Measurements from ENCODE around the gene TNNT3.

TNNT3 gene

GRCh38 chr11:1958367-1958766 is 38.9 kb downstream of the TNNT3 start:
- DNase-seq (ENCODE audit: low read depth) = no peak

DNA sequence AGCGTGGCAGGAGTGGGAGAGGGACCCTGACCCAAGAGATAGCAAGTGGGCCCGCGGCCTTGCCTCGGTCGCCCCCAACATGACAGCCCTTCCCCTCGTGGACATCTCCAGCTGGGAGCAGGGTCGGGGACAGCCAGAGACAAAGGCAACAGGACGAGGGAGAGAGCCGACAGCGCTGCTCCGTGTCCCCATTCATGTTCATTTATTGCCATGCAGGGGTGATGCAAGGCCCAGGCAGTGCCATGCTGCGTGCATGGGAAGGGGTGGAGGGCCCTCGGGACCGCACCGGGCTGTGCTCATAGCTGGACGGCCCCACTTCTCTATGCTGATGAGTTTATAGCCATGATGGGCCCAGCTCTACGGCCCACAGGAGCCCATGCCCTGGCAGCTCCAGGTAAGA is 40.3 kb downstream of the TNNT3 start:
- DNase-seq (ENCODE audit: low read depth) = no peak

DNA sequence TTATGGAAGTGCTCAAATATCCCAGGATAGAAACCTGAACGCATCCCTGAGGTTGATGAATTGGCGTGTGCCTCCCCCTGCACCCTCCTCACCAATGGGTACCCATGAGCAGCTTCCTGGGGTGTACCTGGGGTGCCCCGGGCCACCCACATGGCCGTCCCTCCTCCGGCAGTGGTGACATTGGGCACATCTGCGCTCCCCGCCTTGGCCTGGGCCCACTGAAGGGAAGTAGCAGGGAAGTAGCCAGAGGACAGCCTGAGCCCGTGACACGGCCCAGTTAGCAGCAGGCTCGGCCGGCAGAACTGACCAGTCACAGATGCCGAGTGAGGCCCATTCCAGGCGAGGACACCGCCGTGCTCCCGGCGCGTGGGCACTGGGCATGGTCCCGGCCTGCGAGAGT is 44.4 kb downstream of the TNNT3 start:
- DNase-seq (ENCODE audit: low read depth) = no peak

GRCh38 chr11:1964348-1964747 is 44.8 kb downstream of the TNNT3 start:
- no peak for DNase-seq (ENCODE audit: low read depth)

DNA sequence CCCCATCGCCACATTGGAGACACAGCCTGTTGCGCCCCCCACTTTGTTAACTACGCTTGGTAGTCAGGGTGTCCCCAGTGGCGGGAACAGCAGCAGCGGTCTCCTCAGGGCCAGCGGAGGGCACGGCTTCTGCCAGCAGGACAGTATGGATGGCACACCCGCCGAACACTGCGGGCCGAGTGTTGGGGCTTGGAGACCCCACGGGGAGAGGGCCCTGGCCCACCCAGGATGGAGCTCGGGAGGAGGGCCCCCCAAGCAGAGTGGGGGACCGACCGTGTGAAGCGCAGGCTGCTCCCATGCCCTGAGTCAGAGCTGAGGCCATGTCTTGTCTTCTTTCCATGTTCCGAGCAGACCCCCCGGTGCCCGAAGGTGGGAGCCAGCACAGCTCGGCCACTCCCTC is 45.5 kb downstream of the TNNT3 start:
- DNase-seq (ENCODE audit: low read depth) = no peak

DNA sequence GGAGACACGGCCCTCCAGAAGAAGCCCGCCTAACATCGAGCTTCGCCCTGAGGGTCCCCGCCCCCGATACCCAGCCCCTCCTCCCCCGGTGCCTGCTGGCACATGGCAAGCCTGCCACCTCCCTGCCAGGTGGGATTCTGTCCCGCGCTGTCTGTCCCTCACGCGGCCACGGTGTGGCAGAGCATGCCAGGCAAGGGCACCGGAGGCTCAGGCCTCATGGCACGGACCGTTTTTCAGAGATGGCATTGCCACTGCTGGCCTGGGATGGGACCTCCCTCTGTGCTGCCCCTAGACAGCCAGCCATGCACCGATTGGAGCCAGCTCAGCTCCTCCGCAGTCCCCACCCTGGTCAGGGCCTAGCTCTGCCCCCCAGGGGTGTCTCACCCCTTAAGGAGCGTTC is 47.0 kb downstream of the TNNT3 start:
- DNase-seq (ENCODE audit: low read depth) = no peak

- no peak for DNase-seq (ENCODE audit: low read depth)
These were observed 48.2 kb downstream of the TNNT3 start for GRCh38 chr11:1967641-1968225.

DNA sequence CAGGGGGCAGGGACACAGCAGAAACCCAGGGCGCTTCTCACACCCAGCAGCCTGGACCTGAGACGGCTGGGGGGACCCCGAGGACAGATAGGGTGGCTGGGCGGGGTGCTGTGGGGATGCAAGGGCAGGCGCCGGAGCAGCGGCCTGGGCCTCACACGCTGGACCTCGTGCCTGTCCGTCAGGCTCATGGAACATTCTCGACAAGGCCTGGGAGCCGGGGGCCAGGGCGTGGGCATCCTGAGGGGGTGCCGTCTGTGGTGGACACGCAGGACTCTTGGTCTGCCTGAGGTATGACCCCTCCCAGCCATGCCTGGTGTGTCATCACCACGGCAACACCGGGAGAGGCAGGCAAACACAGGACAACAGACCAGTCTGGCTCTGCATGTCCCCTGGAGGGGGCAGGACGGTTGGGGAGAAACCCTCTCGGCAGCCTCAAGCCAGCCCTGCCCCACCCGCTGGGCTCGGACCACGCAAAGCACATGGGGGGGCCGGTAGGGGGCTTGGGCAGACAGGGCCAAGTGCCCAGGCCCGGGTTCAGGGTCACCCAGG is 49.0 kb downstream of the TNNT3 start:
- DNase-seq (ENCODE audit: low read depth) = no peak

DNA sequence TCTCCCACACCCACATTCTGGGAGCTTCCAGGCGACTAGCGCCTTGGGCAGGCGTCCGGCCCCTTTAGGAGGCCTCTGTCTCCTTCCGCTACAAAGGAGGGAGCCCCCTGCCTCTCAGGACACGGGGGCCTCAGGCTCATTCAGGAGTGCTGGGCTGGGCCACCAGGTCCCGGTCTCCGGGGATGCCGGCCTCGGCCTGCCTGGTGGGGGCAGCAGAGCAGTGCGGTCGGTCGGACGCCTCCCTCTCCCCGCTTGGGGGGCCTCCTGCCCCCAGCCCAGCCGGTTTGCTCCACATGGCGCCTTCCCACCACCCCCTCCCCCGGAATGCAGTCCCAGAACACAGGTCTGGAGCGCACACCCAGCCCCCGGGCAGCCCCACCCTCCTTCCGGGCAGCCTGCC is 49.5 kb downstream of the TNNT3 start:
- DNase-seq (ENCODE audit: low read depth) = no peak

DNA sequence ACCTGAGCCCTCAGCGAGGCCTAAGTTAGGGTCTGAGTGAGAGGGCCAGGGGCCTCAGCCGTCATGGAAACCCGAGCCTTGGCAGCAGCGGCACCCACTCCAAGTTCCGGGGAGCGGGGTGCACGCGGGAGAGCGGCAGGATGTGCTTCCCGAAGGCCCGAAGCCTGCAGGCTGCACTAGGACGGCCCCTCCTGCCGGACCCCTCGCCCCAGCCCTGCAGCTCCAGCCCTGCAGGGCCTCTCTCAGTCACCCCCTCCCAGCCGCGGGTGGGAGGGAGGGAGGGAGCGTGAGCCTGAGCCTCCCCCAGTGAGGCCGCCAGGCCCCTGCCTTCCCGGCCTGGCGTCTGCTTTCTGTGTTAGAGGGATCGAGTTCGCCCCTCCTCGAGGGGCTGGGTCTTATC is 50.3 kb downstream of the TNNT3 start:
- no peak for DNase-seq (ENCODE audit: low read depth)

- no peak for DNase-seq (ENCODE audit: low read depth)
These were observed 51.5 kb downstream of the TNNT3 start for GRCh38 chr11:1970956-1971355.

GRCh38 chr11:1975185-1975584 is 55.7 kb downstream of the TNNT3 start:
- no peak for DNase-seq (ENCODE audit: low read depth)

DNA sequence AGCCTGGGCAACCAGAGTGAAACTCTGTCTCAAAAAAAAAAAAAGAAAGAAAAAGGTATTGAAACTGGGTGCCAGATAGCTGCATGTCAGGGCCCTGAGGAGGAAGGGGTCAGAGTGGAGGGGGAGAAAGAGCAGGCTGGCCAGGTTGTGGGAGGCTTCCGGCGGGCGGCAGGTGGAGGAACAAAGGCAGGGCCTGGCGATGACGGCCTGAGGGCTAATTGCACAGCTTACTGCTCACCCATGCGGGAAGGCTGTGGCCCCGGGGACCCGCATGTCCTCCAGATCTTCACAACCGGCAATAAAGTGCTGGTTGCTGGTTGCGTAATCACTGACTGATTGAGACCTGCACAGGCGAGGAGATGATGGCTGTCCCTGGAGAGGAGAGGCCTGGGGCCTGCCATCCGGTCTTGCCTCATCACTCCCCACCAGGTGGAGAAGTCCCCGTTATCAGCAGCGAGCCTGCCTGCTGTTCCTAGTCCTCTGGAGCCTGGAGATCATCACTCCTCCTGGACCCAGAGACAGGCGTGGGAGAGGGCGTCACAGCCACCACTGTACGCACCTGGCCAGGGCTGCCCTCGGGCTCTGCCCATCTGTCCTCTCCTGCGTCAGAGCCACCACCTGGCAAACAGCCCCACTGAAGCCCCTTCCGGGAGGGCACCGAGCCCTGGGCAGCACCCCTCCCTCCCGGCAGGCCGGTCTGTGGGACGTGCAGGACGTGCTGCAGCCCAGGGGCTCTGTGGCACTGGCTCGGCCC is 59.4 kb downstream of the TNNT3 start:
- DNase-seq (ENCODE audit: low read depth) = no peak

- no peak for DNase-seq (ENCODE audit: low read depth)
These were observed 60.1 kb downstream of the TNNT3 start for GRCh38 chr11:1979607-1980006.

DNA sequence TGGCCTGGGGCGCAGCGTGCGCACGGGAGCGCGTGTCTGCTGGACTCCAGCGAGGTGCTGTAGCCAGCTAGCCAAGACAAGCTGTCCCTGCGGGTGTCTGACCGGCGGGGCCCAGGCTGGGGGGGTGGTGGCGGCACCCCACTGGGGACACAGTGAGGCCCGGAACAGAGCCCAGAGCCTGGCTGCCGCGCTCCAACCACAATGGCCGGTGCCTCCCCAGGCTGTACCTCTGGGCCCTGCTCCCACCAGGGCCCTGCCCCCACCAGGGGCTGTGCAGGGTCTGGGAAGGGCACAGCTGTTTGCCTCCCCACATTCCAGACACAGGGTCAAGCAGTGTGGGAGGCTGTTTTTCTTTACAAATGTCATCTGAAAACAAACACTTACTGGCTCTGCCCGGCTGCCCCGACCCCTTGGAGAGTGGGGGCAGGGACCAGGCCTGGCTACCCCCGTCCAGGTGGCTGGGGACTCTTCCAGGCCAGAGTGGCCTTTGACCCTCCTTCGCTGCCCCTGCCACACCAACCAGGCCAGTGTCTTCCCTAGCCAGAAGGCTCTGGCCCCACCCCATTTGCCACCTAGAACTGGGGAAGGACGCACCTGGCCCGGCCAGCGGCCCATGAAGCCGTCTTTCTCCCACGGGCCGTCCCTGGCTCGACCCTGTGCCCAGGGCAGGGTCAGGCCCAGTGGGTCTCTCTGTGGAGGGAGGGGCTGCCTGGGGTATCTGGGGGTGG is 63.5 kb downstream of the TNNT3 start:
- DNase-seq (ENCODE audit: low read depth) = no peak

DNA sequence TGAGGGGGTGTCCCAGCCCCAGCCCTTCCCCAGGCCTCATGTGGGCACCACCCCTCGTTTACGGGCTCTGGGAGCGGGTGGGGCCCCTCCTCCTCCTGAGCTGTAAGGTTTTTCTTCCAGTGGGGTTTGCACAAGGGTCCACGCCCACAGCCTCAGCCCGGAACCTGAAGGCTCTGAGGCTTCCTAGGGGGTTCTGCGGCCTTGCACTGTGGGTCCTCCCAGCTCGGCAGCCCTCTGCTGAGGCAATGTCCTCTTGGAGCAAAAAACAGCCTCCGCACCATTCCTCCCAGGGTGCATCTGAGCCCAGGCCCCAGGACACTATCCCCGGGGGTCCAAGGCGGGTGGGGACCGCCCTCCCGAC is 64.1 kb downstream of the TNNT3 start:
- DNase-seq (ENCODE audit: low read depth) = no peak

DNA sequence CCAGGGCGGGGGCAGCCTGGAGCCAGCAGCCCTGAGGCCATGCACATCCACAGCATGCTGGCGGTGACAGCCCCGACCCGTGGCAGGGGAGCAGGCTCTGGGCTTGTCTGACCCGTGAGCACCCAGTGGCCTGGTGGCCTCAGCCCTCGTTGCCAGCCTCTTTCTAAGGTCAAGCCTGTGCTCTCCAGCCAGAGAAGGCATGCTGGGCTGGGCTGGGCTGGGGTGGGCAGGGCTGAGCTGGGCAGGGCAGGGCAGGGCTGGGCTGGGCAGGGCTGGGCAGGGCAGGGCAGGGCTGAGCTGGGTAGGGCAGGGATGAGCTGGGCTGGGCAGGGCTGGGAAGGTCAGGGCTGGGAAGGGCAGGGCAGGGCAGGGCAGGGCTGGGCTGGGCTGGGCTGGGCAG is 67.5 kb downstream of the TNNT3 start:
- DNase-seq (ENCODE audit: low read depth) = no peak

DNA sequence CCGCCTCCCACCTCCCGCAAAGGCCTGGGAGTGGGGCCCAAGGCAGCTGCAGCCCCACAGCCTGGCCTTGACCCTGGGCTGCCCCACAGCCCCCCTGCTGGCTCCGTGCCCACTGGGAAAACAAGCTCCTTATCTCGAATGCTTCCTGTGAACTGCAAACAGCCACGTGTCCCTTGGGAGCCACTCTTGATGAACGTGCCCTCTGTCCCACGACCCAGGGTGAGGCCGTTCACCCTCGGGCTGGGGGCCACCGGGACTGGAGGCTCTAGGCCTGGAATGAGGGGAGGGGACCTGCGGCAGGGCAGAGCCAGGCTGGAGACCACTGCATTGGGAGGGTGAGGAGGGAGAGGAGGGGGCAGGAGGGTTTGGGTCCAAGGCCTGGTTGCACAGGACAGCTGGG is 68.7 kb downstream of the TNNT3 start:
- no peak for DNase-seq (ENCODE audit: low read depth)
